IMR-90 (cell line): ENCODE measurements around the gene ECSIT. TPM values are rescaled to one million over a fixed set of nuclear protein-coding genes. Genes with fewer than 3 reads are reported as not detected.
A peak's percentile ranks its signal among the peaks of the same experiment; 100 is the strongest.

ENCODE experiments used
- ATAC-seq: fragments of 200-7000 bp; cut with Tn5 transposase; 2 replicates; pipeline ENCODE4 v1.9.1; 2020; ENCODE audit warnings: low read depth, mild to moderate bottlenecking, moderate library complexity
- BruUV-seq: library from RNA; stranded (reverse); fragments of 400-500 nt; replicated peaks from 2 replicates; lab custom pipeline; 2021; lab: Mats Ljungman, UMichigan
- CTCF ChIA-PET: fragments of 300-600 bp; formaldehyde crosslinking; extraction: SDS; loops from one replicate; lab custom pipeline; 2021; ENCODE audit warnings: antibody characterized with exemption; lab: Yijun Ruan, JAX
- POLR2A ChIA-PET: fragments of 300-600 bp; sonication (Branson Sonifier 250); formaldehyde crosslinking; loops from one replicate; lab custom pipeline; 2022; ENCODE audit warnings: antibody characterized with exemption; ENCODE audit not compliant: unreplicated experiment; lab: Charles Lee
- DNase-seq: peaks from one replicate; pipeline ENCODE4 v3.0.0; 2013
- H2AFZ ChIP-seq: replicated peaks from 2 replicates; pipeline ENCODE3; 2013; ENCODE audit warnings: low read length, mild to moderate bottlenecking; ENCODE audit not compliant: poor library complexity
- H2AK5ac ChIP-seq: 2 replicates; pipeline ENCODE4 v1.6.1; 2013; ENCODE audit warnings: low read depth, low read length, inconsistent platforms
- H2AK9ac ChIP-seq: replicated peaks from 2 replicates; pipeline ENCODE3; 2013; ENCODE audit warnings: mild to moderate bottlenecking, low read depth, low read length, moderate library complexity; ENCODE audit not compliant: poor library complexity
- H2BK120ac ChIP-seq: 2 replicates; pipeline ENCODE4 v1.6.1; 2013; ENCODE audit warnings: low read depth, low read length, inconsistent platforms
- H2BK15ac ChIP-seq: 3 replicates; pipeline ENCODE4 v1.6.1; 2013; ENCODE audit warnings: low read depth, low read length, inconsistent platforms
- H2BK20ac ChIP-seq: 2 replicates; pipeline ENCODE4 v1.6.1; 2013; ENCODE audit warnings: low read depth, mild to moderate bottlenecking, inconsistent platforms, low read length, moderate library complexity
- H2BK5ac ChIP-seq: 2 replicates; pipeline ENCODE4 v1.6.1; 2013; ENCODE audit warnings: mild to moderate bottlenecking, low read depth, low read length, inconsistent platforms; ENCODE audit not compliant: poor library complexity, severe bottlenecking
- H3K14ac ChIP-seq: replicated peaks from 2 replicates; pipeline ENCODE4 v1.6.1; 2013; ENCODE audit warnings: low read depth, low read length, inconsistent platforms
- H3K18ac ChIP-seq: 2 replicates; pipeline ENCODE4 v1.6.1; 2013; ENCODE audit warnings: low read depth, low read length, control low read depth
- H3K23ac ChIP-seq: 2 replicates; pipeline ENCODE4 v1.6.1; 2013; ENCODE audit warnings: low read depth, low read length, inconsistent platforms
- H3K27ac ChIP-seq: 2 replicates; pipeline ENCODE4 v1.5.1; 2013; ENCODE audit warnings: mild to moderate bottlenecking, control low read depth, low read length; ENCODE audit not compliant: insufficient read depth
- H3K27me3 ChIP-seq: 2 replicates; pipeline ENCODE4 v1.6.1; 2013; ENCODE audit warnings: low read length; ENCODE audit not compliant: control insufficient read depth, insufficient read depth
- H3K36me3 ChIP-seq: 2 replicates; pipeline ENCODE4 v1.6.1; 2013; ENCODE audit warnings: low read length, mixed read lengths; ENCODE audit not compliant: control insufficient read depth, insufficient read depth
- H3K4ac ChIP-seq: 2 replicates; pipeline ENCODE4 v1.6.1; 2013; ENCODE audit warnings: low read depth, low read length, inconsistent platforms
- H3K4me1 ChIP-seq: 2 replicates; pipeline ENCODE4 v1.6.1; 2013; ENCODE audit warnings: low read length, mixed read lengths; ENCODE audit not compliant: control insufficient read depth, insufficient read depth
- H3K4me2 ChIP-seq: 2 replicates; pipeline ENCODE4 v1.6.1; 2013; ENCODE audit warnings: low read depth, mild to moderate bottlenecking, control low read depth, low read length, moderate library complexity
- H3K4me3 ChIP-seq: 2 replicates; pipeline ENCODE4 v1.5.1; 2013; ENCODE audit warnings: low read depth, mild to moderate bottlenecking, control low read depth, low read length, moderate library complexity; ENCODE audit not compliant: insufficient read depth
- H3K56ac ChIP-seq: 2 replicates; pipeline ENCODE4 v1.6.1; 2013; ENCODE audit warnings: low read length, inconsistent platforms; ENCODE audit not compliant: insufficient read depth; ENCODE audit errors: extremely low read depth
- H3K79me1 ChIP-seq, 2 experiments: 2 replicates each; pipeline ENCODE4 v1.6.1; 2013; ENCODE audit warnings: low read length in 2 of 2, inconsistent platforms in 1 of 2, low read depth in 1 of 2
- H3K9ac ChIP-seq: 2 replicates; pipeline ENCODE4 v1.6.1; 2013; ENCODE audit warnings: low read depth, low read length, control low read depth
- H3K9me1 ChIP-seq: 2 replicates; pipeline ENCODE4 v1.6.1; 2013; ENCODE audit warnings: low read length, inconsistent platforms; ENCODE audit not compliant: insufficient read depth
- H3K9me3 ChIP-seq: 2 replicates; pipeline ENCODE4 v1.6.1; 2013; ENCODE audit warnings: low read length; ENCODE audit not compliant: control insufficient read depth, insufficient read depth
- H4K20me1 ChIP-seq: 2 replicates; pipeline ENCODE4 v1.6.1; 2013; ENCODE audit warnings: low read length, inconsistent platforms; ENCODE audit not compliant: insufficient read depth
- H4K5ac ChIP-seq: 2 replicates; pipeline ENCODE4 v1.6.1; 2013; ENCODE audit warnings: mild to moderate bottlenecking, low read depth, low read length, control low read depth
- H4K8ac ChIP-seq, 2 experiments: 2 replicates each; pipeline ENCODE4 v1.6.1; 2013; ENCODE audit warnings: low read depth in 2 of 2, low read length in 2 of 2, control low read depth in 1 of 2, inconsistent platforms in 1 of 2
- H4K91ac ChIP-seq: 2 replicates; pipeline ENCODE4 v1.6.1; 2013; ENCODE audit warnings: low read depth, low read length, inconsistent platforms; ENCODE audit not compliant: insufficient read depth
- BHLHE40 ChIP-seq: fragments of 150-350 bp; IDR thresholded peaks from 2 replicates; pipeline ENCODE4 v1.6.1; 2016; ENCODE audit warnings: mild to moderate bottlenecking, low read depth, low read length
- ELK1 ChIP-seq: fragments of 150-350 bp; IDR thresholded peaks from 2 replicates; pipeline ENCODE4 v1.6.1; 2016; ENCODE audit warnings: low read depth, mild to moderate bottlenecking, low read length, moderate library complexity, borderline replicate concordance
- FOS ChIP-seq: fragments of 150-350 bp; IDR thresholded peaks from 2 replicates; pipeline ENCODE4 v1.6.1; 2016; ENCODE audit warnings: low read depth, low read length
- MAZ ChIP-seq: IDR thresholded peaks from 2 replicates; pipeline ENCODE4 v1.6.1; 2012; ENCODE audit warnings: low read depth, mild to moderate bottlenecking, low read length, improper control_type of control experiment, moderate library complexity, borderline replicate concordance
- MXI1 ChIP-seq: IDR thresholded peaks from 2 replicates; pipeline ENCODE4 v1.6.1; 2012; ENCODE audit warnings: low read depth, mild to moderate bottlenecking, low read length, moderate library complexity, borderline replicate concordance
- NFE2L2 ChIP-seq: fragments of 150-350 bp; IDR thresholded peaks from 2 replicates; pipeline ENCODE4 v1.6.1; 2016; ENCODE audit warnings: low read depth, mild to moderate bottlenecking, low read length
- POLR2A ChIP-seq: IDR thresholded peaks from 2 replicates; pipeline ENCODE4 v1.6.1; 2012; ENCODE audit warnings: mild to moderate bottlenecking, low read depth, low read length
- RAD21 ChIP-seq: IDR thresholded peaks from 2 replicates; pipeline ENCODE4 v1.6.1; 2012; ENCODE audit warnings: low read length, improper control_type of control experiment
- RFX5 ChIP-seq: IDR thresholded peaks from 2 replicates; pipeline ENCODE4 v1.8.0; 2012; ENCODE audit warnings: low read depth, mild to moderate bottlenecking, low read length, moderate library complexity
- WGBS, 2 experiments: methylation state at CpG; one replicate each; pipeline versions ENCODE4 v1.1.5 to v1.1.7; 2013; ENCODE audit warnings: missing lambda C conversion rate in 2 of 2; ENCODE audit not compliant: insufficient read length in 1 of 2; ENCODE audit errors: extremely low coverage in 2 of 2; 5-methylcytosine and 5-hydroxymethylcytosine counted together
- dilution Hi-C: fragments of 300-500 bp; cut with HindIII; formaldehyde crosslinking; loops from one replicate; pipeline ENCODE4 v1.14.3; 2018; ENCODE audit warnings: low sequenced_read_pairs; ENCODE audit not compliant: unreplicated experiment
- in situ Hi-C: fragments of 300-500 bp; cut with MboI; formaldehyde crosslinking; loops from 3 replicates; pipeline ENCODE4 v1.14.3; 2019; ENCODE audit warnings: low sequenced_read_pairs, inconsistent platforms, mixed read lengths
- intact Hi-C: fragments of 100-400 bp; cut with micrococcal nuclease; formaldehyde crosslinking; loops from 2 replicates; pipeline ENCODE4 v1.10.0; 2022
- polyA plus RNA-seq, 3 experiments: library from polyadenylated mRNA; depleted of rRNA; stranded (reverse); fragments of >200 nt; gene quantifications; 2 replicates each; pipeline ENCODE4 v1.2.3, GENCODE V29; 2012; ENCODE audit warnings: low replicate concordance in 1 of 3
- total RNA-seq: library from RNA; depleted of rRNA; stranded (reverse); fragments of >200 nt; gene quantifications from 2 replicates; pipeline ENCODE4 v1.2.3, GENCODE V29; 2012
- TF ChIP-seq, protein P1 (sequence below): conservative IDR thresholded peaks from 2 replicates; pipeline ENCODE4 v1.5.1; 2012; ENCODE audit warnings: mild to moderate bottlenecking, low read depth, low read length, improper control_type of control experiment

The ECSIT gene
- total and polyA plus RNA-seq, 2 of the 4 experiments (the other 2 are of a cell fraction) = 30.5 to 42.3 TPM

DNA sequence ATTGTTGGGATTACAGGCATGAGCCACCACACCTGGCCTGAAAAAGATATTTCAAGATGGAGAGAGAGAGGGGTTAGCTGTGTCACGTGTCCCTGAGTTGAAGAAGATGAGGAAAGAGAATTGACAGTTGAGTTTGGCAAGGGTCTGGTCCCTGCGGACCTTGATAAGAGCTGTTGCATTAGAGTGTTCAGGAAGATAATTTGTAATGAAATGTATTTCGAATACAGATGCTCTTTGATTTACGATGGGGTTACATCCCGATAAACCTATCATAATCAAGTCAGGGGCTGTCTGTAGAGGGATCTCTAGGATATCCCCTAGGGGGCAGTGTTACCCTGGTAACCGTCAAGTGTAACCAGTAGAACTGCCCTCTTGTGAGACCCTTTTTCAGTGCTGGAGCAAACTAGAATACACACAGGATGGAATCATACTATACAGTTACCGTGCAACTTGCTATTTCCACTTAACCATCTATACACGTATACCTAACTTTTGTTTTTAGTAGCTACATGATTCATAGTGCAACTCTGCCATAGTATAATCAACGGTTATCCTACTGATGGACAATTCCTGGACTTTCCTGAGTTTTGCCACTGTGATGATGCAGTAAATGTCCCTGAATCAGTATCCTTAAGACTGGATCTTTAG lies 31.6 kb upstream of the ECSIT start (continued):
- TF ChIP-seq RAD21 = peak; percentile 81

DNA sequence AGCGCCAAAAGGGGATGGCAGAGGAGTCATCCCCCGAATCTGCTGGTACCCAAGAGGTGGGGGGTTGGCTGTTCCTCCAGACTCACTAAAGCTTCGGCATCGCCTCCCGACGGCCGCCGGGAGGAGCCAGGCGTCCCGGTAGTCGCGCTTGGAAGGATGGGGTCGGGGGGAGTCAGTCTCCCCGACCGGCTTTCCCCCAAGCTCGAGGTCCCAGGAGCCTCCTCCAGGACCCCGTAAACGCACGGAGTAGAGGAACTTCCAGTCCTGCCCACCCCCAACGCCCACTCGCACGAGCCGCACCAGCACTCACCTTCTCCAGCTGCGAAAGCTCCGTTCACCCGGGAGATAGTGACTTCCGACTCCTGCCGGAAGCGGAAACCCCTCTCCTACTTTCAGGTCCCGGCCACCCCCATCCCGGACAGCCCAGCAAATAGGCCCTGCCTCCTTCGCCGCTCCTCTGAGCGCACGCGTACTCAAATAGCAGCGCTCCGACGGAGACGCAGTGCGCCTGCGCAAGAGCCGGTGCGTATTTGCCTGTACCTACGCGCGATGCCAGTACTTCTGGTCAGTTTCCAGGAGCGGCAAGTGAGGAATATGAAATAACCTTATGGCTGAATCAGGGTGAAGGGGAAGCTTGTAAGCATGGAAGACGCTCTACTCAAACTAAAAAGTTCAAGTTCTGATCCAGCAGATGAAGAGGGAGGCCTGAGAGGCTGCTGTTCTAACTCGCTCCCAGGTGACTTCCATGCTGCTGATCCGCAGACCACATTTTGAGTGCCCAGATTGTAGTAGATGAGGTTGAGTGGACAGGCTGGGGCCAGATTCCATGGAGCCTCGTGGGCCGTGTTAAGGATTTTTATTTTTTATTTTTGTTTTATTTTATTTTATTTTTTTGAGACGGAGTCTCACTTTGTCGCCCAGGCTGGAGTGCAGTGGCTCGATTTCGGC lies 30.2 kb upstream of the ECSIT start, which contains the start of gene ELOF1:
ELOF1 (minus strand) TSS at position 350 of the 948 bp plus-strand sequence. CDS start 4,883 bp downstream, outside the sequence.
- Histone ChIP-seq H3K9me3 (no peaks in the 10 kb centered on the region), H3K56ac (peak within 1 kb of the TSS; percentile 73), H2BK120ac (peak within 1 kb of the TSS; percentile 15; the same call in 1 of the 2 replicates), H3K9me1 (peaks cover 8% of the 10 kb centered on the region; the same call in 1 of the 2 replicates), H2AK9ac (peak within 1 kb of the TSS; percentile 92), H3K4me2 (peak within 1 kb of the TSS; percentile 83), H2AFZ (peak within 1 kb of the TSS; percentile 96), H3K79me1 (peaks cover 8 to 51% of the 10 kb centered on the region in 2 experiments), H3K27me3 (no peaks in the 10 kb centered on the region), H2BK20ac (no peak within 1 kb of the TSS), H2BK15ac (no peak within 1 kb of the TSS; the same call in 2 of the 3 replicates), H4K91ac (peak within 1 kb of the TSS; percentile 45), H3K27ac (peak within 1 kb of the TSS; percentile 49), H3K14ac (peak within 1 kb of the TSS; percentile 93), H2BK5ac (peak within 1 kb of the TSS; percentile 56), H2AK5ac (peak within 1 kb of the TSS; percentile 87), H3K4ac (peak within 1 kb of the TSS; percentile 57), H4K8ac (peak within 1 kb of the TSS; percentile 71 to 97), H3K9ac (peak within 1 kb of the TSS; percentile 77), H3K18ac (peak within 1 kb of the TSS; percentile 4; the same call in 1 of the 2 replicates), H3K36me3 (peaks cover 12% of the 10 kb centered on the region), H4K5ac (peak within 1 kb of the TSS; percentile 32), H3K23ac (peak within 1 kb of the TSS; percentile 88; the same call in 1 of the 2 replicates), H3K4me3 (peak within 1 kb of the TSS; percentile 73), H3K4me1 (no peaks in the 10 kb centered on the region), H4K20me1 (peaks cover 32% of the 10 kb centered on the region)
- intact Hi-C loops = loop anchor here (1.0 to 2.0 kb wide), 2 partner anchors 20 to 63 kb away; partner anchors contain the start of gene CNN1
- 0% methylated on average over 10 of the region's 57 CpGs; no CpG with 5 or more reads in 1 of the 2 experiments for WGBS, 2 experiments
- CTCF ChIA-PET = interaction anchor here (0.6 to 1.3 kb wide), 6 partner anchors 24 to 221 kb away, joined by 3 to 6 read pairs (median 3); no protein-coding TSS in a partner anchor
- peak; percentile 98 for DNase-seq
- peak; percentile 97 for ATAC-seq
- in situ Hi-C loops = no loop called here
- POLR2A ChIA-PET = interaction anchor here (0.6 kb wide), 2 partner anchors 74 to 135 kb away, joined by 3 read pairs; no protein-coding TSS in a partner anchor
- dilution Hi-C loops = no loop called here
- BruUV-seq = TSS peak; percentile 65
- TF ChIP-seq FOS = no peak
- TF ChIP-seq ELK1 = no peak
- 0 out of 2 replicates have a peak, but pooled peaks have one; percentile 37 for TF ChIP-seq MXI1
- TF ChIP-seq, protein P1, sequence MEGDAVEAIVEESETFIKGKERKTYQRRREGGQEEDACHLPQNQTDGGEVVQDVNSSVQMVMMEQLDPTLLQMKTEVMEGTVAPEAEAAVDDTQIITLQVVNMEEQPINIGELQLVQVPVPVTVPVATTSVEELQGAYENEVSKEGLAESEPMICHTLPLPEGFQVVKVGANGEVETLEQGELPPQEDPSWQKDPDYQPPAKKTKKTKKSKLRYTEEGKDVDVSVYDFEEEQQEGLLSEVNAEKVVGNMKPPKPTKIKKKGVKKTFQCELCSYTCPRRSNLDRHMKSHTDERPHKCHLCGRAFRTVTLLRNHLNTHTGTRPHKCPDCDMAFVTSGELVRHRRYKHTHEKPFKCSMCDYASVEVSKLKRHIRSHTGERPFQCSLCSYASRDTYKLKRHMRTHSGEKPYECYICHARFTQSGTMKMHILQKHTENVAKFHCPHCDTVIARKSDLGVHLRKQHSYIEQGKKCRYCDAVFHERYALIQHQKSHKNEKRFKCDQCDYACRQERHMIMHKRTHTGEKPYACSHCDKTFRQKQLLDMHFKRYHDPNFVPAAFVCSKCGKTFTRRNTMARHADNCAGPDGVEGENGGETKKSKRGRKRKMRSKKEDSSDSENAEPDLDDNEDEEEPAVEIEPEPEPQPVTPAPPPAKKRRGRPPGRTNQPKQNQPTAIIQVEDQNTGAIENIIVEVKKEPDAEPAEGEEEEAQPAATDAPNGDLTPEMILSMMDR = 0 out of 2 replicates have a peak, but pooled peaks have one; percentile 15
- peak; percentile 99 for TF ChIP-seq MAZ
- TF ChIP-seq BHLHE40 = peak; percentile 72
- TF ChIP-seq RFX5 = no peak
- no peak for TF ChIP-seq NFE2L2
- peak; percentile 63; the same call in 1 of the 2 replicates for TF ChIP-seq POLR2A
